HG02973 (cell line): ENCODE data around the gene CACNA1H.

ENCODE experiments used
- ATAC-seq: cut with Tn5 transposase; IDR thresholded peaks from one replicate; pipeline ENCODE4 v1.9.1; 2021; ENCODE audit warnings: moderate library complexity; ENCODE audit not compliant: unreplicated experiment

Gene CACNA1H

GRCh38 chr16:1121601-1122397 is 31.1 kb upstream of the CACNA1H start:
- ATAC-seq = no peak

DNA sequence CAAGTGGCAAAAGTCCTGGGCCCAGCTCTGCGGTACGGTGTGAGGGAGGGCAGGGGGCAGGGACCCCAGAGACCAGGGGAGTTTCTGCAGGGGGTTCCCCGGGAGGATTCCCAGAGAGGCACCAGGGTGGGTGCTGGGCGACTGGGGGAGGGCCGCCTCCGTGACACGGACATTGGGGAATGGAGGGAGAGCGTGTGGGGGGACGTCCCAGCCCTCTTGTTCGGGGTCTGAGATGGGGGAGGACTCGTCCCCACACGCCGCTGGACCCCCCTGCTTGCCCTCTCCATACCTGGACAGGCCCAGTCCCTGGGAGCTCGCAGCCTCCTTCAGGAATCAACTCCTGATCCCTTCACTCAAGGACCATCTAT is 30.5 kb upstream of the CACNA1H start:
- ATAC-seq = no peak

DNA sequence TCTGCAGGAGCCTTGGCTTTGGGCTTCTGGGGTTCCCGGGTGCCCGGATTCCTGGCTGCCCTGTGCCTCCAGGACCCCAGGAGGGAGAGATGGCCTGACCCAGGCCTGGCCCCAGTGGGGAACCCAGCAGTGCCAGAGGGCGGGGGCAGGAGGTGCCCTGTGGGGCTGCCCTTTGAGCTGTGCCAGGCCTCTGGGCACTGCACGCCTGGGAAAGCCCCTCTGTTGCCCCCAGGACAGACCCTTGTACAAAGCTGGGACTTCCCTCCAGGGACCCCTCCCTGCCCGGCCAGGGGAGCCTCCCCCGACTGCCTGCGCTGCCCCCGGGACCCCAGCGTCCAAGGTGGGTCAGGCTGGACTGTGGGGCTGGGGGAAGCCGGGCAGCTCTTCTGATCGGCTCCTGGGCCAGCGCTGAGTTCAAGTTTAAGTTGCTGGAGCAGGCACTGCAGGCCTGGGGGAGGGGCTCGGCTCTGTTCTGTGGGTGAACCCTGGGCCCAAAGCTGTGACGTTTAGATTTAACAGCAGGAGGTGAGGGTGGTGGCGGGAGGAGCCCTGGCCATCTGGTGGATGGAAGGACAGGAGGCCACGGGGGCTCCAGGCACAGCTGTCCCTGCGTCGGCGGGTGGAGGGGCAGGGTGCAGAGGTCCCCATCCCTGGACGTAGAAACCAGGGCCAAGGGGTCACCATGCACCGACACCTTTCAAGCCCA is 29.2 kb upstream of the CACNA1H start:
- ATAC-seq = no peak

GRCh38 chr16:1124291-1124690 is 28.6 kb upstream of the CACNA1H start:
- no peak for ATAC-seq

GRCh38 chr16:1124795-1125194 is 28.1 kb upstream of the CACNA1H start:
- ATAC-seq = no peak

- ATAC-seq = no peak
Observed at GRCh38 chr16:1125471-1125870, 27.4 kb upstream of the CACNA1H start.

DNA sequence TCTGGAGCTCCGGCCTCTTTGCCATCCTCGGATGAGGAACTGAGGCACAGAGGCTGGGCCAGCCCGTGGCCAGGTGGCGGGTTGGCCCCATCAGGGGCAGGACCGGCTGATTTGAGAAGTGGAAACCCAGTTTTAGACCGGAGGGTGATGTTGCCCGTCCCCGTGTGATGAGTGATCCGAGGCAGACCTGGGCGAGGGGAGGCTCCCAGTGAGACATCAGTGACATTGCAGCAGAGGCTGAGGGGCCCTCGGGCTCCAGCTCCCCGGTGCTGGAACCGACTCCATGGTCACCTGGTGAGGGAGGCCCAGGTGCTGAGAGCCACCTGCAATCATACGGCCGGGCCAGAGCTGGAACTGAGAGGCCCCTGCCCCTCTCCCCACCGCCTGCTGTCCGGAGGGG is 26.9 kb upstream of the CACNA1H start:
- no peak for ATAC-seq

- ATAC-seq = no peak
Observed at GRCh38 chr16:1126586-1126985, 26.3 kb upstream of the CACNA1H start.

DNA sequence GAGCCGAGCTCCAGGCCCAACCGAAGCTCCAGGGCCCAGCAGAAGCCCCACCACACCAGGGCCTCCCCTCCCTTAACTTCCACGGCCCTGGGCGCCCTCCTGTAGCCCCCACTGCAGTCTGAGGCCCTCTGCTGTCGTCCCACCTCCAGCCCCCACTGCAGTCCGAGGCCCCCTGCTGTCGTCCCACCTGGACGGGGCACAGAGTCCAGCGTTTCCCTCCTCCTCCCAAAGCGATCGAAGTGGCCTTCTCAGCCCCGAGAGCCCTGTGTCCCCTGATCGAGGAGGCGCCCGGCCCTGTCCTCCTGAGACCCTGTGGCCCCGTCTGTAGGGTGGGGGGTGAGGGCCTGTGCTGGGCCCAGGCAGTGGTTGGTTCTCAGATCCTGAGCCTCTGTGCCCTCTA is 25.8 kb upstream of the CACNA1H start:
- ATAC-seq = no peak

DNA sequence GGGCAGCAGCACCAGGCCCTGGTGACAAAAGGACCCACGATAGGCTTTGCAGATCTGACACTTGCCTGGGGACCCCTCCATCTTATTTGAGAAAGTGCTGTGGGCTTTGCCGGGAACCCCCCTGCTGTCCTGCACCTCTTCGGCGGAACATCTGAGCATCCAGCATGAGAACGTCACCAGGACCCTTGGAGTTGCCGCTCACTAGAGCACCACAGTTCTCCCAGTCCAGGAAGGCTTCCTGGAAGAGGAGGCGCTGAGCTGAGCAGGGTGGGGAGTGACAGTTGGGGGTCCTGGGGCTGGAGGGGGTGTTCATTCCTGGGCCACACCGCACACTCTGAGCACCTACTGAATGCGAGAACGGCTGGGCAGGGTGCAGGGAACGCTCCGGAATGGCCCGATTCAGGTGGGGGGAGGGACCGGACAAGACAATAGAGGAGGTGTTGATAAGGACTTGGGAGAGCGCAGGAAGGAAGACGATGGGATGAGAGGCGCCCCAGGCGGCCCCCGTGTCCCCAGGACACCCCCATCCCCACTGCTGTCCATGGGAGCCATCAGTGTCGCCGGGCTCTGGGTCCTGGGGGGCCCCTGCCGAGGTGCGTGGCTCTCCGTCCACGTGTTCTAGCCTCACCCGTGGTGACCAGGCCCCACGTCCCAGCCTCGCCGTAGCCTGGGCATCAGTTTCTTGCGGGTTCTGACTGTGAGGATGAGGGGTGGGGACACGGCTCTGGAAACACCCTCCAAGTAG is 24.8 kb upstream of the CACNA1H start:
- no peak for ATAC-seq

GRCh38 chr16:1129106-1129960 is 23.6 kb upstream of the CACNA1H start:
- no peak for ATAC-seq

- ATAC-seq = no peak
Observed at GRCh38 chr16:1130382-1130781, 22.5 kb upstream of the CACNA1H start.

DNA sequence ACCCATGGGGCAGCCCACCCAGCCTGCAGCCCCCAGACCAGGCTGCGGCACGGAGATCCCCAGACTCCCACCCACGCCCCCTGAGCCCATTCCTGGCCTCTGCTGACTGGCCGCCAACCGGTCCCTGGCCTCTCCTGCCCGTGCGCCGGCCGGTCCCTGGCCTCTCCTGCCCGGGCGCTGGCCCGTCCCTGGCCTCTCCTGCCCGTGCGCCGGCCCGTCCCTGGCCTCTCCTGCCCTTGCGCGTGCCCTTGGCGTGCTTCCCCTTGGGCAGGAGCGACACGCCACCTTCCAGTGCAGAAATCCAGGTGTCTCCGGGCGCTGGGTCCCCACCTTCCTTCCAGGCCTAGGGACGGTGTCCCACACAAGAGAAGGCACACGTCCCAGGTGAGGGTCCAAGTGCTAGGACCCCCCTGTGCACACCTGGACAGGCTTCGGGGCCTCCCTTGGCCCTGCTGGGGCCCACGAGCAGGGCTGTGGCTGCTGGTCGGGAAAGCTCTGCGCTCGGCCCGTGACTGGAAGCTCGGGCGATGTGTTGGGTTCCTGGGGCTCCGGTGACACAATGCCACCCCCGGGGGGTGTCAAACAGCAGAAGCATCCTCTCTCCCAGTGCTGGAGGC is 21.4 kb upstream of the CACNA1H start:
- ATAC-seq = no peak

DNA sequence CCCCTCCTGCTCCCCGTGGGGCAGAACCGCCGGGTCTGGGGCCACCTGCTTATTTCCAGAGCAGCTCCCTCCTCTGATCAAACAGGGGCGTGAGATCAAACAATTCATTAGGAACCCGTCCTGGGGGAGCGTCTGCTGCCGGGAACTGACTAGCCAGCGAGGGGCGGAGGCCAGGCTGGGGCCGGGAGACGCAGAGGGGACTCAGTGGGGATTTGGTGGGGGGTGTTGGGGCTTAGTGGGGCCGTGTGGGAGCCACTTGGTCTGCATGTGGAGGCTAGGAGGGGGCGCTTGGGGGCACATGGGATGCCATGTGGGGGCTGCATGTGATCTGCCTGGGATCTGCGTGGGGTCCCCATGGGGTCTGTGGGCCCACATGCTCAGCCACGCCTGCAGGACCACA is 20.5 kb upstream of the CACNA1H start:
- ATAC-seq = no peak

DNA sequence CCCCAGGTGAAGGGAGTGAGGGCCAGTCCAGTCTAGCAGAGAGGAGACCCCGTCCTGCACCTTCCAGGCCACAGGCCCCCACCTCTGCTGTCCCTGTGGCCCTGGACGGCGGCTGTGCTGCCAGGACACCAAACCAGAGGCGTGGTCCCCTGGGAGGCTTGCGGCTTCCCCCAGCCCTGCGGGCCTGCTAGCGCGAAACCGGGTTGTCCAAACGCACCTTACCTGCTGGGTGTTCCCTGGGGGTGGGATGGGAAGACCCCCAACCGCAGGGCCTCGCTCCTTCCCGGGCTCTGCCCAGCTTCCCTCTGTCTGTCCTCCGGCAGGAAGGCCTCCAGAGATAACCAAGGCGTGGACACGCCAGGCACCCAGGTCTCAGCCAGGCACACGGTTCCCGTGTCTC is 19.6 kb upstream of the CACNA1H start:
- no peak for ATAC-seq

DNA sequence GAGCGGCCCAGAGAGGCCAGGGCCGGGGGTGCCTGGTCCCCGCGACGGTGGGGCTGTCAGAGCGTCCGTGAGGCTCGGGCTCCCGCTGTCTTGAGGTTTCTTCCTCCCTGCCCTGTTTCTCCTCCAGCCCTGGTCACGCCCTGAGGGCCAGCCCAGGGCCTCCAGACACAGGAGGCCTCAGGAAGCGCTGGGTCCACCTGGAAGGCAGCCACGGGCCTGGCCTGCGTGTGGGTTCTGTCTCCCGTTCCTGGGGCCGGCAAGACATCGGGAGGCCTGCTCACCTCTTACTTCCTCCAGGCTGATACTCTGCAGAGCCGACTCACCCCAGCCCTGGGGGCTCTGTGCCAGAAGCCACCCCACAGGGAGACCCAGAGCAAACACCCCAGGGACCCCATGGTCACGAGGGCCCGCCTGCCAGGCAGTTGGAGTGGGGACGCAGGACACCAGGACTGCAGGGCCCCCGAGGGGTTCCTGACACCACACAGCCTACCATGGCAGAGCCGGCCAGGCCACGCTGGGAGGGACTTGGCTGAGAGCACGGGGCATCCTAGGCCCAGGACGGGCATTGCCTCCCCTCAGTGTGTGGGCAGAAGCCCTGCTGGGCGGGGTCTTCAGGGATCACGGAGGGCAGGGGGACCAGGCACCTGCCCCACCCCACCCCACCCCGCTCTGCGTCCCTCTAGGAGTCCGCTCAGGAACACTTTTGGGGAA is 18.9 kb upstream of the CACNA1H start:
- no peak for ATAC-seq

- ATAC-seq = no peak
Observed at GRCh38 chr16:1134776-1135458, 18.0 kb upstream of the CACNA1H start.

- no peak for ATAC-seq
Observed at GRCh38 chr16:1135459-1135825, 17.5 kb upstream of the CACNA1H start.

DNA sequence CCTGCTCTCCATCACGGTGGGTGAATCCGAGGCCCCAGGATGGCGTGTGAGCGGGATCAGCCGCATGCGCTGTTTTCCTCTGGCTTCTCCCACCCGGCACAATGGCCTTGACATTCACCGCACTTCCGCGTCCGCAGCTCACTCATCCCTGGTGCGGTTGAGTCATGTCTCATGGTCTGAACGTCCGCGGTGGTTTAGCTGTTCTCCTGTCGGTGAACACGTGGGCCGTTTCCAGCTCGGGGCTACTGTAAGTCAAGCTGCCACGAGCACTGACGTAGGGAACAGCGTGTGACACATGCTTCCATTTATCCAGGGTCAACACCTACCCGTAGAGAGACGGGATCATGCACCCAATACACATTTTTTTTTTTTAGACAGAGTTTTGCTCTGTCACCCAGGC is 15.3 kb upstream of the CACNA1H start:
- no peak for ATAC-seq
